Lung (tissue), 12 donors: ENCODE results near the gene ZNF618. TPM values are rescaled to one million over a fixed set of nuclear protein-coding genes. Genes with fewer than 3 reads are reported as not detected.
A peak's percentile ranks its signal among the peaks of the same experiment; 100 is the strongest.

Source experiments
- ATAC-seq: fragments of 200-7000 bp; cut with Tn5 transposase; one replicate; pipeline ENCODE4 v1.9.1; 2020; ENCODE audit warnings: moderate number of reproducible peaks; ENCODE audit not compliant: insufficient read depth, low FRiP score
- DNase-seq, 3 donors: peaks; one replicate each; pipeline ENCODE4 v3.0.0-alpha.2; 2013 to 2017
- H3K27ac ChIP-seq, 2 donors: one replicate each; pipeline ENCODE4 v1.5.1; 2013; ENCODE audit warnings: mild to moderate bottlenecking in 2 of 2, moderate library complexity in 2 of 2, control low read depth in 1 of 2, inconsistent platforms in 1 of 2, low read depth in 1 of 2, low read length in 1 of 2
- H3K27me3 ChIP-seq, 3 donors: one replicate each; pipeline ENCODE4 v1.5.1; 2013; ENCODE audit warnings: low read length in 2 of 3; ENCODE audit not compliant: control insufficient read depth in 3 of 3, insufficient read depth in 3 of 3
- H3K36me3 ChIP-seq, 4 donors: one replicate each; pipeline ENCODE4 v1.5.1; 2013; ENCODE audit warnings: low read length in 4 of 4, mild to moderate bottlenecking in 1 of 4, moderate library complexity in 1 of 4; ENCODE audit not compliant: control insufficient read depth in 4 of 4, insufficient read depth in 4 of 4
- H3K4me1 ChIP-seq, 5 donors: one replicate each; pipeline ENCODE4 v1.5.1; 2013; ENCODE audit warnings: low read length in 5 of 5, mild to moderate bottlenecking in 2 of 5, moderate library complexity in 1 of 5; ENCODE audit not compliant: control insufficient read depth in 5 of 5, insufficient read depth in 5 of 5
- H3K4me3 ChIP-seq: one replicate; pipeline ENCODE4 v1.5.1; 2013; ENCODE audit warnings: mild to moderate bottlenecking, control low read depth, moderate library complexity
- H3K9ac ChIP-seq, 2 donors: one replicate each; pipeline ENCODE4 v1.5.1; 2013; ENCODE audit warnings: low read length in 2 of 2, control low read depth in 1 of 2; ENCODE audit not compliant: insufficient read depth in 1 of 2
- H3K9me3 ChIP-seq, 4 donors: one replicate each; pipeline ENCODE4 v1.5.1; 2013; ENCODE audit warnings: low read length in 3 of 4, mild to moderate bottlenecking in 1 of 4, moderate library complexity in 1 of 4; ENCODE audit not compliant: control insufficient read depth in 4 of 4, insufficient read depth in 3 of 4
- CTCF ChIP-seq: IDR thresholded peaks from 2 replicates; pipeline ENCODE4 v1.5.1; 2012; ENCODE audit warnings: mild to moderate bottlenecking; ENCODE audit errors: control extremely low read depth, extremely low read depth
- WGBS, 2 donors: extraction: QIAGEN DNeasy Blood & Tissue Kit; methylation state at CpG; one replicate each; pipeline ENCODE4 v1.1.7; 2013; 5-methylcytosine and 5-hydroxymethylcytosine counted together
- polyA plus RNA-seq, 2 donors: library from polyadenylated mRNA; stranded (reverse); fragments of 200-250 nt; gene quantifications; one replicate each; pipeline ENCODE4 v1.2.1, GENCODE V29; 2013
- total RNA-seq, 2 donors: library from RNA; depleted of rRNA in 1 of 2; stranded (reverse); fragments of >200 nt in 1 of 2; gene quantifications; one replicate each; pipeline ENCODE4 v1.2.1, GENCODE V29; 2014 to 2021
- donor health status: control.
- donor health status: control.
- donor health status: Bipolar disorder and iron deficiency.
- donor health status: healthy.
- donor health status: DM: yes; HTN: yes; CAD: no.

Gene ZNF618
- total and polyA plus RNA-seq, 4 donors = 1.6 to 16.3 (median 6.0) TPM

GRCh38 chr9:114012126-114012525 is 136.0 kb downstream of the ZNF618 start:
- WGBS, 2 donors = 83 to 91% methylated on average over 2 of the region's 2 CpGs
- Histone ChIP-seq H3K4me1 (peaks cover 0 to 4% (median 0%) of the 10 kb centered on the region in 5 donors), H3K27ac (no peak overlapping the region), H3K27me3 (no peaks in the 10 kb centered on the region), H3K36me3 (peaks cover 3 to 42% (median 29%) of the 10 kb centered on the region in 4 donors), H3K9me3 (peaks cover 0 to 4% (median under 1%) of the 10 kb centered on the region in 4 donors), H3K4me3 (no peak overlapping the region), H3K9ac (no peak overlapping the region)
- DNase-seq (peak in 1 of 3 donors; percentile 3), ATAC-seq (no peak)
- TF ChIP-seq CTCF = no peak

- peaks cover 0 to 4% (median 2%) of the 10 kb centered on the region in 4 donors for H3K9me3 ChIP-seq
- peaks cover 3 to 51% (median 33%) of the 10 kb centered on the region in 4 donors for H3K36me3 ChIP-seq
- no peak overlapping the region for H3K9ac ChIP-seq
- no peak overlapping the region for H3K4me3 ChIP-seq
- peaks cover 0 to under 1% (median 0%) of the 10 kb centered on the region in 5 donors for H3K4me1 ChIP-seq
- no peak overlapping the region for H3K27ac ChIP-seq
- DNase-seq (no peak), ATAC-seq (no peak)
- TF ChIP-seq CTCF = no peak
- no peaks in the 10 kb centered on the region for H3K27me3 ChIP-seq
Measured at GRCh38 chr9:114014044-114014443, 137.9 kb downstream of the ZNF618 start.

GRCh38 chr9:114015607-114016006 is 139.5 kb downstream of the ZNF618 start:
- Histone ChIP-seq H3K36me3 (peaks cover 3 to 60% (median 37%) of the 10 kb centered on the region in 4 donors), H3K9ac (no peak overlapping the region), H3K27me3 (no peaks in the 10 kb centered on the region), H3K4me1 (no peaks in the 10 kb centered on the region), H3K4me3 (no peak overlapping the region), H3K9me3 (peaks cover 0 to 4% (median 2%) of the 10 kb centered on the region in 4 donors), H3K27ac (no peak overlapping the region)
- 92 to 93% methylated on average over 2 of the region's 2 CpGs for WGBS, 2 donors
- ATAC-seq = no peak
- no peak for TF ChIP-seq CTCF
- DNase-seq = no peak

- 89 to 92% methylated on average over 6 of the region's 6 CpGs for WGBS, 2 donors
- ATAC-seq = no peak
- Histone ChIP-seq H3K27ac (no peak overlapping the region), H3K9me3 (peaks cover 0 to 4% (median 2%) of the 10 kb centered on the region in 4 donors), H3K27me3 (no peaks in the 10 kb centered on the region), H3K9ac (no peak overlapping the region), H3K36me3 (peaks cover 3 to 58% (median 35%) of the 10 kb centered on the region in 4 donors), H3K4me3 (no peak overlapping the region), H3K4me1 (no peaks in the 10 kb centered on the region)
- TF ChIP-seq CTCF = no peak
- no peak for DNase-seq
Measured at GRCh38 chr9:114016101-114016500, 140.0 kb downstream of the ZNF618 start.
